ENCODE data around the gene TRPM3. TPM values are rescaled to one million over a fixed set of nuclear protein-coding genes. Genes with fewer than 3 reads are reported as not detected.
A peak's percentile ranks its signal among the peaks of the same experiment; 100 is the strongest.

TRPM3 gene
- total and polyA plus RNA-seq, 2 of the 8 experiments (the other 6 are each of a cell fraction or from before 2014, with no cell fraction given) = 2.4 to 10.9 TPM

DNA sequence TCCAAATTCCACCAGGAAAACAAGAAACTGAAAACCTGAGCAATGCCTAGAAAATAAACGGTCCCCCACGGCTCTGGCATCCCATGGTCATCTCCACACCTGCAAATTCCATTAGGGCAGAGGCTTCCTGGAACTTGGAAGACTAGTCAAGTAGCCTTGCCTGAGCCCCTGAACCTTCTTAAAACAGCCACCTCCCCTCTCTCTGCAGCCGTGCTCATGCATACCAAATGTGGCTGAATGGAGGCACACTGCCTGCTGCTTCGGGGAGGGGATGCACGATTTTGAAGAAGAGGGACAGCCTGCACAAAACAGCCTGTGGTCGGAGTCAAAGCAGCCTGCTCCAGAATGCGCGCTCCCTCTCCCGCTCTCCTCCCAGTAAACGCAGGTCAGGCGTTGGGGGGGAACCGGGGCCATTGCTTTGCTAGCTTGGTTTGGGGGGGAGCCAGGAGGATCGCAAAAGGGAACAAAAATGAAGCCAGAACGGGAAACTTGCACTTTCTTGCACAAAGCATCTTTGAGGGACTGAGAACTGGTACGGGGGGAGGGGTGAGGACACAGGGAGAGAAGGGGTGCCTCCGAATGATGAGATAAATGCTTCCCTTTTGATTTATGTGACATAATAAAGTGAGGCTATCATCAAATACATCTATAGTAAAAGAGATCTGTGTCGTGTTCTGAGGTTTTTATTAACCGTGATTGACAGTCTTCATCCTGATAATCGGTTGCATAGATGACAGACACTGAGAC lies at the start of gene TRPM3 (continued):
- TF ChIP-seq, protein P1, sequence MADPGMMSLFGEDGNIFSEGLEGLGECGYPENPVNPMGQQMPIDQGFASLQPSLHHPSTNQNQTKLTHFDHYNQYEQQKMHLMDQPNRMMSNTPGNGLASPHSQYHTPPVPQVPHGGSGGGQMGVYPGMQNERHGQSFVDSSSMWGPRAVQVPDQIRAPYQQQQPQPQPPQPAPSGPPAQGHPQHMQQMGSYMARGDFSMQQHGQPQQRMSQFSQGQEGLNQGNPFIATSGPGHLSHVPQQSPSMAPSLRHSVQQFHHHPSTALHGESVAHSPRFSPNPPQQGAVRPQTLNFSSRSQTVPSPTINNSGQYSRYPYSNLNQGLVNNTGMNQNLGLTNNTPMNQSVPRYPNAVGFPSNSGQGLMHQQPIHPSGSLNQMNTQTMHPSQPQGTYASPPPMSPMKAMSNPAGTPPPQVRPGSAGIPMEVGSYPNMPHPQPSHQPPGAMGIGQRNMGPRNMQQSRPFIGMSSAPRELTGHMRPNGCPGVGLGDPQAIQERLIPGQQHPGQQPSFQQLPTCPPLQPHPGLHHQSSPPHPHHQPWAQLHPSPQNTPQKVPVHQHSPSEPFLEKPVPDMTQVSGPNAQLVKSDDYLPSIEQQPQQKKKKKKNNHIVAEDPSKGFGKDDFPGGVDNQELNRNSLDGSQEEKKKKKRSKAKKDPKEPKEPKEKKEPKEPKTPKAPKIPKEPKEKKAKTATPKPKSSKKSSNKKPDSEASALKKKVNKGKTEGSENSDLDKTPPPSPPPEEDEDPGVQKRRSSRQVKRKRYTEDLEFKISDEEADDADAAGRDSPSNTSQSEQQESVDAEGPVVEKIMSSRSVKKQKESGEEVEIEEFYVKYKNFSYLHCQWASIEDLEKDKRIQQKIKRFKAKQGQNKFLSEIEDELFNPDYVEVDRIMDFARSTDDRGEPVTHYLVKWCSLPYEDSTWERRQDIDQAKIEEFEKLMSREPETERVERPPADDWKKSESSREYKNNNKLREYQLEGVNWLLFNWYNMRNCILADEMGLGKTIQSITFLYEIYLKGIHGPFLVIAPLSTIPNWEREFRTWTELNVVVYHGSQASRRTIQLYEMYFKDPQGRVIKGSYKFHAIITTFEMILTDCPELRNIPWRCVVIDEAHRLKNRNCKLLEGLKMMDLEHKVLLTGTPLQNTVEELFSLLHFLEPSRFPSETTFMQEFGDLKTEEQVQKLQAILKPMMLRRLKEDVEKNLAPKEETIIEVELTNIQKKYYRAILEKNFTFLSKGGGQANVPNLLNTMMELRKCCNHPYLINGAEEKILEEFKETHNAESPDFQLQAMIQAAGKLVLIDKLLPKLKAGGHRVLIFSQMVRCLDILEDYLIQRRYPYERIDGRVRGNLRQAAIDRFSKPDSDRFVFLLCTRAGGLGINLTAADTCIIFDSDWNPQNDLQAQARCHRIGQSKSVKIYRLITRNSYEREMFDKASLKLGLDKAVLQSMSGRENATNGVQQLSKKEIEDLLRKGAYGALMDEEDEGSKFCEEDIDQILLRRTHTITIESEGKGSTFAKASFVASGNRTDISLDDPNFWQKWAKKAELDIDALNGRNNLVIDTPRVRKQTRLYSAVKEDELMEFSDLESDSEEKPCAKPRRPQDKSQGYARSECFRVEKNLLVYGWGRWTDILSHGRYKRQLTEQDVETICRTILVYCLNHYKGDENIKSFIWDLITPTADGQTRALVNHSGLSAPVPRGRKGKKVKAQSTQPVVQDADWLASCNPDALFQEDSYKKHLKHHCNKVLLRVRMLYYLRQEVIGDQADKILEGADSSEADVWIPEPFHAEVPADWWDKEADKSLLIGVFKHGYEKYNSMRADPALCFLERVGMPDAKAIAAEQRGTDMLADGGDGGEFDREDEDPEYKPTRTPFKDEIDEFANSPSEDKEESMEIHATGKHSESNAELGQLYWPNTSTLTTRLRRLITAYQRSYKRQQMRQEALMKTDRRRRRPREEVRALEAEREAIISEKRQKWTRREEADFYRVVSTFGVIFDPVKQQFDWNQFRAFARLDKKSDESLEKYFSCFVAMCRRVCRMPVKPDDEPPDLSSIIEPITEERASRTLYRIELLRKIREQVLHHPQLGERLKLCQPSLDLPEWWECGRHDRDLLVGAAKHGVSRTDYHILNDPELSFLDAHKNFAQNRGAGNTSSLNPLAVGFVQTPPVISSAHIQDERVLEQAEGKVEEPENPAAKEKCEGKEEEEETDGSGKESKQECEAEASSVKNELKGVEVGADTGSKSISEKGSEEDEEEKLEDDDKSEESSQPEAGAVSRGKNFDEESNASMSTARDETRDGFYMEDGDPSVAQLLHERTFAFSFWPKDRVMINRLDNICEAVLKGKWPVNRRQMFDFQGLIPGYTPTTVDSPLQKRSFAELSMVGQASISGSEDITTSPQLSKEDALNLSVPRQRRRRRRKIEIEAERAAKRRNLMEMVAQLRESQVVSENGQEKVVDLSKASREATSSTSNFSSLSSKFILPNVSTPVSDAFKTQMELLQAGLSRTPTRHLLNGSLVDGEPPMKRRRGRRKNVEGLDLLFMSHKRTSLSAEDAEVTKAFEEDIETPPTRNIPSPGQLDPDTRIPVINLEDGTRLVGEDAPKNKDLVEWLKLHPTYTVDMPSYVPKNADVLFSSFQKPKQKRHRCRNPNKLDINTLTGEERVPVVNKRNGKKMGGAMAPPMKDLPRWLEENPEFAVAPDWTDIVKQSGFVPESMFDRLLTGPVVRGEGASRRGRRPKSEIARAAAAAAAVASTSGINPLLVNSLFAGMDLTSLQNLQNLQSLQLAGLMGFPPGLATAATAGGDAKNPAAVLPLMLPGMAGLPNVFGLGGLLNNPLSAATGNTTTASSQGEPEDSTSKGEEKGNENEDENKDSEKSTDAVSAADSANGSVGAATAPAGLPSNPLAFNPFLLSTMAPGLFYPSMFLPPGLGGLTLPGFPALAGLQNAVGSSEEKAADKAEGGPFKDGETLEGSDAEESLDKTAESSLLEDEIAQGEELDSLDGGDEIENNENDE (IDR thresholded peaks at IDR 0.05; ENCODE audit: insufficient replicate concordance, low read length) = no peak
- TF ChIP-seq BRCA1 (IDR thresholded peaks at IDR 0.05; ENCODE audit: low read depth, low read length) = no peak
- TF ChIP-seq FOSL1 (IDR thresholded peaks at IDR 0.05; ENCODE audit: insufficient read depth, low read depth, low read length) = no peak
- TF ChIP-seq RAD21 (IDR thresholded peaks at IDR 0.05 in 1 of 2, conservative IDR thresholded peaks at IDR 0.05 in 1 of 2; ENCODE audit: low read depth in 2 of 2, low read length in 2 of 2) = 0 out of 4 replicates have a peak, but pooled peaks of 1 of the 2 experiments have one; percentile 9
- no peak for TF ChIP-seq SIRT6 (IDR thresholded peaks at IDR 0.05; ENCODE audit: low read length)
- no peak for TF ChIP-seq CHD2 (IDR thresholded peaks at IDR 0.05; ENCODE audit: low read length)
- TF ChIP-seq POLR2AphosphoS5 (IDR thresholded peaks at IDR 0.05; ENCODE audit: low read depth, low read length) = peak; percentile 78; the same call in 1 of the 2 replicates
- no peak for TF ChIP-seq KDM5A (IDR thresholded peaks at IDR 0.05; ENCODE audit: low read length)
- no peak for TF ChIP-seq NRF1 (IDR thresholded peaks at IDR 0.05; ENCODE audit: low read depth, low read length)
- no peak; the same call in 1 of the 2 replicates for TF ChIP-seq TAF1 (IDR thresholded peaks at IDR 0.05; ENCODE audit: low read depth, low read length)
- no peak for TF ChIP-seq EGR1 (IDR thresholded peaks at IDR 0.05; ENCODE audit: borderline replicate concordance, low read depth, low read length)

All from H1 (cell line).